Measurements from ENCODE around the gene USP31. TPM values are rescaled to one million over a fixed set of nuclear protein-coding genes. Genes with fewer than 3 reads are reported as not detected.
A peak's percentile ranks its signal among the peaks of the same experiment; 100 is the strongest.
"Not testable (repeated sequence)": the region's sequence is repeated elsewhere in the genome, so short reads cannot be mapped to it uniquely, and the experiment has no call there.

USP31 gene
- total RNA-seq, 1 donor from 2014 or later, result 10.0 TPM

DNA sequence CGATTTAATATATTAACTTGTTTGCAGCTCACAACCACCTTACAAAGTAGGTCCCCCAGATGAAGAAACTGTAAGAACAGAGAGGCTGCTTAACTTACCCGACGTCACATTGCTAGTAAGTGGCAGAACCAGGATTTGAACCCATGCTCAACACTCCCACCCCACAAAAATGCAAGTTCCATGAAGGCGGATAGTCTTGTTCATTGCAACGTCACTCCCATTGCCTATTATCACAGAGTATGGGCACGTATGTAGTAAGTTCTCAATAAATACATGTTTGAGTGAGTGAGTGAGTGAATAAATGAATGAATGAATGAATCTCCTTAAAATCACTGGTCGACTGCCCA lies 1.1 kb downstream of the USP31 start:
- DNase-seq, result no peak
- Mint-ChIP-seq H3K4me1 (peaks cover 22% of the 10 kb centered on the region), H3K36me3 (ENCODE audit: low read depth) (peaks cover 2% of the 10 kb centered on the region), H3K27ac (peak overlapping the region; percentile 91), H3K4me3 (peak overlapping the region; percentile 87), H3K9me3 (no peaks in the 10 kb centered on the region), H3K27me3 (peaks cover 4% of the 10 kb centered on the region)
- intact Hi-C loops (cut with micrococcal nuclease), result loop anchor here (2.0 kb wide), 1 partner anchor 51 kb away; no protein-coding TSS in a partner anchor

DNA sequence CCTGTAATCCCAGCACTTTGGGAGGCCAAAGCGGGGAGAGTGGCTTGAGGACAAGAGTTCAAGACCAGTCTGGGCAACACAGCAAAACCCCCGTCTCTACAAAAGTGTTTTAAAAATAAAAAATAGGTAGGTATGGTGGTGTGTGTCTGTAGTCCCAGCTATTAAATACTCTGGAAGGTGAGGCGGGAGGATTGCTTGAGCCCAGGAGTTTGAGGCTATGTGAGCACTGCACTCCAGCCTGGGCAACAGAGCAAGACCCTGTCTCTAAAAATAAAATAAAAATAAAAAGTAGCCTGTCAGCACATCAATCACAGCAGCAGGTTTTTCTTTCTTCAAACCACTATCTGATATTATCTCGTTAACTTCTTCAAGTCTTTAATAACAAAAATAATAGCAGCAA lies 1.6 kb downstream of the USP31 start:
- Mint-ChIP-seq H3K27me3 (peaks cover 4% of the 10 kb centered on the region), H3K9me3 (no peaks in the 10 kb centered on the region), H3K36me3 (ENCODE audit: low read depth) (peaks cover 2% of the 10 kb centered on the region), H3K4me1 (peaks cover 22% of the 10 kb centered on the region), H3K4me3 (peak overlapping the region; percentile 87), H3K27ac (no peak overlapping the region)
- intact Hi-C loops (cut with micrococcal nuclease), result loop anchor here (2.0 kb wide), 1 partner anchor 51 kb away; no protein-coding TSS in a partner anchor
- no peak for DNase-seq

DNA sequence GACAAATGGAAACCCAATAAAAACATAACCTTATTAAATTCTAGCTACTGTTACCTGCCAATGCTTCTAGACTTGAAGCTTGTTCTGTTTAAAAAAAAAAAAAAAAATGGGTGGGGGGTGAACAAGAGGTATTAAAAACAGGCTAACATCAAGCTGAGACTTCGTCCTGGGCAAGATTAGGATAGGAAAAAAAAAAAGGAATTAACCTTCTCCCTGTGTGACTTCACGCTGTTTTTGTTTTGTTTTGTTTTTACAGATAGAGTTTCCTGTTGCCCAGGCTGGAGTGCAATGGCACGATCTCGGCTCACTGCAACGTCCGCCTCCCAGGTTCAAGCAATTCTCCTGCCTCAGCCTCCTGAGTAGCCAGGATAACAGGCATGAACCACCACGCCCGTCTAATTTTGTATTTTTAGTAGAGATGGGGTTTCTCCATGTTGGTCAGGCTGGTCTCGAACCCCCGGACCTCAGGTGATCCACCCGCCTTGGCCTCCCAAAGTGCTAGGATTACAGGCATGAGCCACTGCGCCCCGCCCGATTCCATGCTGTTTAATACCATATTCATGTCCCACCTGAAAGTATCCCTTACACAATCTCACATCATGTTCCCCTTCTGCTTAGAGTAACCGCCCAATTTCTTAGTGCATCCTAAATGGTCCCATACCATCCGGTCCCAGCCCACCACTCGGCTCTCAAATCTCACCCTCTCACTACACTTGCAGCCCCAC lies 2.2 kb downstream of the USP31 start:
- Mint-ChIP-seq H3K27ac (no peak overlapping the region), H3K9me3 (no peaks in the 10 kb centered on the region), H3K4me1 (peaks cover 22% of the 10 kb centered on the region), H3K27me3 (peaks cover 2% of the 10 kb centered on the region), H3K4me3 (peak overlapping the region; percentile 52), H3K36me3 (ENCODE audit: low read depth) (peaks cover 2% of the 10 kb centered on the region)
- no peak for DNase-seq
- intact Hi-C loops (cut with micrococcal nuclease), result no loop called here

DNA sequence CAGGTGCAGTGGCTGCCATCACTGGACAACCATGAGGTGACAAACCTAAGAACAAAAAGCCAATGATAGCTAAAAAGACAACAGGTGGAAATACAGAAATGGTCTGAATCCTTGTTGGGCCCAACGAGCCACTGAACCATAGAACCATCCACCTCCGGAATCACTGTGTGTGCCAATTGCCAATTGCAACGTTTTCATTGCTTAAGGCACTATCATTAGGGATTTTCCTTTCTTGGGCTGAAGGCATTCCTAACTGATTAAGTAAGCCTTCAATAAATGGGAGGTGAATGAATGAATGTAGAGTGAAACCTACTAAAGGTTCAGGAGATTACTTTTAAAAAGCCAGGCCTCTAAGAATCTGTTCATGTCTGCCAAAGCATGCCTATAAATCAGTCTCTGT lies 3.6 kb downstream of the USP31 start:
- Mint-ChIP-seq H3K4me1 (peaks cover 22% of the 10 kb centered on the region), H3K27ac (no peak overlapping the region), H3K36me3 (ENCODE audit: low read depth) (peaks cover 2% of the 10 kb centered on the region), H3K4me3 (no peak overlapping the region), H3K27me3 (no peaks in the 10 kb centered on the region), H3K9me3 (no peaks in the 10 kb centered on the region)
- no peak for DNase-seq
- intact Hi-C loops (cut with micrococcal nuclease), result no loop called here

DNA sequence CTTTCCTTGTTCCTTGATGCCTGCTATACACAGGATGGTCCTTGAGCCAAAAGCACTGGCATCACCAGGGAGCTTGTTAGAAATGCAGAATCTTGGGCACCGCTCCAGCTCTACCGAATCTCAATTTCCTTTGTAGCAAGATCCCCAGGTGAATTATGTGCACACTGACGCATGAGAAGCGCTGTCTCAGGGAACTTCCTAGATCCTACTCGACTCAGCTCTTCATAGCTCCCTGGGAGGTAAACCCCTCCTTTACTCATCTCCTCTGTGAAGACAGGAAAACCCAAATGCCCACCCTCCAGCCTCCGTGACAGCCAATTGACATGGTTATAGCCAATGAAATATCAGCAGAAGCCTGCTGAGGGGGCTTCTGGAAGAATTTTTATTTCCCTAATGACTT lies 4.1 kb downstream of the USP31 start:
- intact Hi-C loops (cut with micrococcal nuclease), result no loop called here
- Mint-ChIP-seq H3K9me3 (no peaks in the 10 kb centered on the region), H3K36me3 (ENCODE audit: low read depth) (peaks cover 2% of the 10 kb centered on the region), H3K27ac (no peak overlapping the region), H3K4me1 (peaks cover 21% of the 10 kb centered on the region), H3K4me3 (no peak overlapping the region), H3K27me3 (no peaks in the 10 kb centered on the region)
- DNase-seq, result no peak

DNA sequence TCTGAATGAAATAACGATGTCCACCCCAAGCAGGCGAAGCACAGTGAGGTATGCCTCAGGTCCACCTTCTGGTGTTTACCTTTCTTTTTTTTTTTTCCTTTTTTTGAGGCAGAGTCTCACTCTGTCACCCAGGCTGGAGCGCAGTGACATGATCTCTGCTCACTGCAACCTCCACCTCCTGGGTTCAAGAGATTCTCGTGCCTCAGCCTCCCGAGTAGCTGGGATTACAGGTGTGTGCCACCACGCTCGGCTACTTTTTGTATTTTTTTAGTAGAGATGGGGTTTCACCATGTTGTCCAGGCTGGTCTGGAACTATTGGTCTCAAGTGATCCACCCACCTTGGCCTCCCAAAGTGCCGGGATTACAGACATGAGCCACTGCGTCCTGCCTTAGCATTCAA lies 4.9 kb downstream of the USP31 start:
- H3K9me3 Mint-ChIP-seq, result not testable (repeated sequence)

DNA sequence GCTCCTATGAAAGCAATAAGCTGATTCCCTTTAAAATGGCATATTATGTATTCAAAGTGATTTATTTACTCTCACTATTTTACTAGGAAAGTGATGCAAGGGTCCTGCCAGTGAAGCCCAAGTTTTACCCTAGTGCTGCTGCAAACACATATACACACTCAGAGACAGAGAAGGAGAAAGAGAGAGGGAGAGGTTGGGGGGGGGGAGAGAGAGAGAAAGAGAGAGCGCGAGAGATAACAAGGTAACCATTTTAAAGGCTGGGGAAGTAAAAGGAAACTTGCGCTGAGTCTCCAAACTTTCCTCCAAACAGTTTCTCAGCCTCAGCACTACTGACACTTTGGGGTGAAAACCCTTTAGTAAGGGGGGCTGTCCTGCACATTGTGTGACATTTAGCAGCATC lies 5.9 kb downstream of the USP31 start:
- no peak for DNase-seq
- Mint-ChIP-seq H3K27ac (no peak overlapping the region), H3K4me1 (peaks cover 13% of the 10 kb centered on the region), H3K27me3 (no peaks in the 10 kb centered on the region), H3K36me3 (ENCODE audit: low read depth) (peaks cover 2% of the 10 kb centered on the region), H3K9me3 (peaks cover 3% of the 10 kb centered on the region), H3K4me3 (no peak overlapping the region)
- intact Hi-C loops (cut with micrococcal nuclease), result no loop called here

More for the DNA sequence above, 4.9 kb downstream of the USP31 start:
- H3K27me3 Mint-ChIP-seq; intact Hi-C loops (cut with micrococcal nuclease); H3K4me3 Mint-ChIP-seq; H3K36me3 Mint-ChIP-seq (ENCODE audit: low read depth); H3K27ac Mint-ChIP-seq; DNase-seq: not testable (repeated sequence)
- H3K4me1 Mint-ChIP-seq, result peaks cover 13% of the 10 kb centered on the region

DNA sequence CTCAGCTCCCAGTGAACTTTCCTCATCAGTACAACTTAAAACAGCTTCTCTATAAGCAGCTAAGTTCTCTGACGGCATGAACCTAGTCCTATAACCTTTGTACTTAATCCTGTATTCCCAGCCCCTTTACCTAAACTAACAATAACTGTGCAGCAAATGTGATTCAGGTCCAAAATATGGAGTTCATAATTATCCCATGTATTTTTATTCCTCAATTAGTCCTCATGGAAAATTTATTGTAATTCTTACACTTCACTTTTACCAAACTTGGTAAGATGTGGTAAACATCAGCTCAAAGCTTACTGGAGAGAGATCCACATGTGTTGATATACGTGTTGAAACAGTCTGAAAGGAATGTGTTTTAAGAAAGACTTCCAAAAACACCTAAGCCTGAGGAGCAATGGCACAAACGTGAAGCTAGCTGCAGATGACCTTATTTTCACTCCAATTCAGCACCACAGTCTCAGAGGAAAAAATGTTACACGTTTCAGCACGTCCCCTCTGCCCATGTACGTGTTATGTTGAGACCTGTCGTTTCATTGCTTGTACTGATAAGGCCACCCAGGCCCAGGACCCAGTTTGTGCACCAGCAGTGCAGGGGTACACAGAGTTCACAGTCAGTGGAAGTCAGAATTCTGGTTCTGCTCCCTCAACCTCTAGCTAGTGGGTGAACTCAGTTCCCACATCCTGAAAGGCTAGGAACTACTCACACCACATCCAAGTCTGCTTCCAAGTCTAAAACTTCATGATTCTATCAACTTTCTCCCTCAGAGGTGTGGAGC lies 7.1 kb downstream of the USP31 start:
- no peak overlapping the region for H3K27ac Mint-ChIP-seq
- peaks cover 6% of the 10 kb centered on the region for H3K4me1 Mint-ChIP-seq
- H3K9me3 Mint-ChIP-seq, result peaks cover 12% of the 10 kb centered on the region
- intact Hi-C loops (cut with micrococcal nuclease), result no loop called here
- no peak overlapping the region for H3K4me3 Mint-ChIP-seq
- no peaks in the 10 kb centered on the region for H3K27me3 Mint-ChIP-seq
- no peaks in the 10 kb centered on the region for H3K36me3 Mint-ChIP-seq (ENCODE audit: low read depth)
- no peak for DNase-seq

DNA sequence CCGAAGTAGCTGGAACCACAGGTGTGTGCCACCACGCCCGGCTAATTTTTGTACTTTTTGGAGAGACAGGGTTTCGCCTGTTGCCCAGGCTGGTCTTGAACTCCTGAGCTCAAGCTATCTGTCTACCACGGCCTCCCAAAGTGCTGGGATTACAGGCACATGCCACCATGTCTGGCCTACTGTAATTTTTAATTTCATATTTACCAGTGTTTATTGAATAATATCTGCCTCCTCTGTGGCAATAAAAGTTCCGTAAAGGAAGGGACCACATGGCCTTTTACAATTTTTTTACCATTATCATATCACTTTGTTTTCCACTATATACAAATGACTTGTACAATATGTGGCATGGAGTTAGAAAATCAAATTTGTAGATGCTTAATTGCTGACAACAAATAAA lies 7.8 kb downstream of the USP31 start:
- H3K36me3 Mint-ChIP-seq (ENCODE audit: low read depth), result no peaks in the 10 kb centered on the region
- H3K4me3 Mint-ChIP-seq, result no peak overlapping the region
- no peaks in the 10 kb centered on the region for H3K27me3 Mint-ChIP-seq
- no peak for DNase-seq
- peaks cover 6% of the 10 kb centered on the region for H3K4me1 Mint-ChIP-seq
- H3K9me3 Mint-ChIP-seq, result peaks cover 12% of the 10 kb centered on the region
- H3K27ac Mint-ChIP-seq, result no peak overlapping the region
- intact Hi-C loops (cut with micrococcal nuclease), result no loop called here

DNA sequence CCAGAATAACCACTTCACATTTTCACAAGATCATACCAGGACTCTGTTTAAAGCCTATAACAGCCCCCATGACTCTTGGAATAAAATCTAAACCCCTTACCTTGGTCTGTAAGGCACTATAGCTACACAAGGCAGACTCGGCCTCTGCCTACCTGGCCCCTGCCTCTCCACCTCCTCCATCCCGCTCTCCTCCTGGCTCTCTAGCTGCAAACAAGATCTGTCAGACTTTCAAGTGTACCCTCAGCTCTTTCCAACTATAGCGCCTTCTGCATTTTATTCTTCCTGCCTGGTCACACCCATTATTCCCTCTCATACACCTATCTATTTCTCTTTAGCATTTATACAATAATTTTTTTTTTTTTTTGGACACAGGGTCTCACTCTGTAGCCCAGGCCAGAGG lies 8.2 kb downstream of the USP31 start:
- Mint-ChIP-seq H3K4me1 (peaks cover 6% of the 10 kb centered on the region), H3K27ac (no peak overlapping the region), H3K36me3 (ENCODE audit: low read depth) (no peaks in the 10 kb centered on the region), H3K27me3 (no peaks in the 10 kb centered on the region), H3K4me3 (no peak overlapping the region), H3K9me3 (peaks cover 12% of the 10 kb centered on the region)
- intact Hi-C loops (cut with micrococcal nuclease), result no loop called here
- no peak for DNase-seq

DNA sequence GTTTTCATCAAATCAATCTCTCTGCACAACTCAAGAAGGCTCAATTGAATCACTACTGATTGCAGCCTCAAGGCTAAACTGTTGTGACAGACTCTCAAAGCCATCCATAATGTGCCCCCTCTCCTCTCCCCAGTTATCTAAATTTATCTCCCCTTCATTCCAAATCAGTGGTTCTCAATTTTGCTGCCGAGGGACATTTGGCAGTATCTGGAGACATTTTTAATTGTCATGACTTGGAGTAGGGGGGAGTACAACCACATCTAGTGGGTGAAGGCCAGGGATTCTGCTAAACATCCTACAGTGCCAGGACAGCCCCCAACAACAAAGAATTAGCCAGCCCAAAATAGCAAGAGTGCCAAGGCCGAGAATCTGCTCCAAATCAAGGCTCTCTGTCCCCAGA lies 9.1 kb downstream of the USP31 start:
- DNase-seq, result no peak
- H3K27ac Mint-ChIP-seq, result no peak overlapping the region
- no peaks in the 10 kb centered on the region for H3K27me3 Mint-ChIP-seq
- H3K4me1 Mint-ChIP-seq, result peaks cover 3% of the 10 kb centered on the region
- intact Hi-C loops (cut with micrococcal nuclease), result no loop called here
- no peak overlapping the region for H3K4me3 Mint-ChIP-seq
- peaks cover 12% of the 10 kb centered on the region for H3K9me3 Mint-ChIP-seq
- H3K36me3 Mint-ChIP-seq (ENCODE audit: low read depth), result no peaks in the 10 kb centered on the region

DNA sequence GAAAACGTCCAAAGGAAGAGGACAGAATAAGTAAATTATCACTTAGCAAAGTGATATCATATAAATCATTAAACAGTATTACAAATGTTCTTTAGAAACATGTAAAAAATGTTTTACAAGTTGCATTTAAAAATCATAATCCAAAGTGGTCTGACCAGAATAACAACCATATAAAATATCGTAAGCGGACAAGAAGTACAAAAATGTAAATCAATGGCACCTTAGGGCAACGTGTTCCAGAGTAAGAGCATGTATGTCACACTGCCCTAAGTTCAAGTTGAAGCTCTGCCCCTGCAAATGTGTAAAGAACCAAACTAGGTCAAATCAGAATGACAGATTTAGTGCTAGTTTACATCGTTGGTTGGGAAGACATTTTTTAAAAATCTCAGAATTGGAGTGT lies 11.4 kb downstream of the USP31 start:
- H3K27ac Mint-ChIP-seq, result no peak overlapping the region
- intact Hi-C loops (cut with micrococcal nuclease), result no loop called here
- peaks cover under 1% of the 10 kb centered on the region for H3K4me1 Mint-ChIP-seq
- no peak for DNase-seq
- H3K9me3 Mint-ChIP-seq, result peaks cover 12% of the 10 kb centered on the region
- H3K4me3 Mint-ChIP-seq, result no peak overlapping the region
- H3K27me3 Mint-ChIP-seq, result no peaks in the 10 kb centered on the region
- no peaks in the 10 kb centered on the region for H3K36me3 Mint-ChIP-seq (ENCODE audit: low read depth)

DNA sequence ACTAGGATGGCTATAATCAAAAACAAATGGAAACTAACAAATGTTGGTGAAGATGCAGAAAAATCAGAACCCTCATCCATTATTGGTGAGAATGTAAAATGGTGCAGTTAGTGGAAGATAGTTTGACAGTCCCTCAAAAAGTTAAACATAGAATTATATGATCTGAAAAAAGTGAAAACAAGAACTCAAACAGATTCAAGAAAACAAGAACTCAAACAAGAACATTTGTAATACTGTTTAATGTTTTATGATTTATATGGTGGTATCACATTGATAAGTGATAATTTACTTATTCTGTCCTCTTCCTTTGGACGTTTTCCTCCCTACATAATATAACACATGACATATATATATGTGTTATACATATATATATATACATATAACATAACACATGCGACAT lies 12.0 kb downstream of the USP31 start:
- intact Hi-C loops (cut with micrococcal nuclease), result no loop called here
- Mint-ChIP-seq H3K27me3 (no peaks in the 10 kb centered on the region), H3K36me3 (ENCODE audit: low read depth) (no peaks in the 10 kb centered on the region), H3K9me3 (peaks cover 12% of the 10 kb centered on the region), H3K4me1 (peaks cover 3% of the 10 kb centered on the region), H3K27ac (no peak overlapping the region), H3K4me3 (no peak overlapping the region)
- no peak for DNase-seq

DNA sequence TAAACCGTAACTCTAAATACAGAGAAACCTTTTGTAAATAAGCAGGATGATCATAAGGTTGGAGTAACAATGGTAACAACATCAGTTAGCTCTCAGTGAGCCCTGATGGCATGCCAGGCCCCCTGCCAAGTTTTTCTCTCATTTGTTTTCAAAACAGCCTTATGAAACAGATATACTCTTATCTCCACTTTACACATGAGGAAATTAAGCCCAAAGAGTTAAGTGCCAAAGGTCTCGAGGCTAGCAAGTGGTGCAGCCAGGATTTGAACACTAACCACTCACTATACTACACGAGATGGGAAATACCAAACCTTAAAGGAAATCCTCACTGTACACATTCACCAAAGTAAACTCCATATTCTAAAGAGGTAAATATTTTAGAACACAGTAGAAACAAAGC lies 15.0 kb downstream of the USP31 start:
- H3K4me3 Mint-ChIP-seq, result no peak overlapping the region
- H3K27me3 Mint-ChIP-seq, result no peaks in the 10 kb centered on the region
- peaks cover 12% of the 10 kb centered on the region for H3K9me3 Mint-ChIP-seq
- DNase-seq, result no peak
- peaks cover 9% of the 10 kb centered on the region for H3K4me1 Mint-ChIP-seq
- intact Hi-C loops (cut with micrococcal nuclease), result no loop called here
- H3K36me3 Mint-ChIP-seq (ENCODE audit: low read depth), result no peaks in the 10 kb centered on the region
- no peak overlapping the region for H3K27ac Mint-ChIP-seq

Measured in activated CD4-positive, alpha-beta T cell treated with anti-CD3 and anti-CD28 coated beads, Interleukin-2, amount 10 ng/mL, durations not matched to agents 24 days and 14 days (primary cell).